Stimulated activated CD8-positive, alpha-beta memory T cell treated with anti-CD3 and anti-CD28 coated beads, Interleukin-2, amount 100 ng/mL, for 48 hours (primary cell): Measurements from ENCODE around the gene RTN4R.

ENCODE experiments used
- DNase-seq, 2 donors: peaks; one replicate each; pipeline ENCODE4 v3.0.0-alpha.2; 2020; ENCODE audit warnings: low read depth in 2 of 2

The RTN4R gene

DNA sequence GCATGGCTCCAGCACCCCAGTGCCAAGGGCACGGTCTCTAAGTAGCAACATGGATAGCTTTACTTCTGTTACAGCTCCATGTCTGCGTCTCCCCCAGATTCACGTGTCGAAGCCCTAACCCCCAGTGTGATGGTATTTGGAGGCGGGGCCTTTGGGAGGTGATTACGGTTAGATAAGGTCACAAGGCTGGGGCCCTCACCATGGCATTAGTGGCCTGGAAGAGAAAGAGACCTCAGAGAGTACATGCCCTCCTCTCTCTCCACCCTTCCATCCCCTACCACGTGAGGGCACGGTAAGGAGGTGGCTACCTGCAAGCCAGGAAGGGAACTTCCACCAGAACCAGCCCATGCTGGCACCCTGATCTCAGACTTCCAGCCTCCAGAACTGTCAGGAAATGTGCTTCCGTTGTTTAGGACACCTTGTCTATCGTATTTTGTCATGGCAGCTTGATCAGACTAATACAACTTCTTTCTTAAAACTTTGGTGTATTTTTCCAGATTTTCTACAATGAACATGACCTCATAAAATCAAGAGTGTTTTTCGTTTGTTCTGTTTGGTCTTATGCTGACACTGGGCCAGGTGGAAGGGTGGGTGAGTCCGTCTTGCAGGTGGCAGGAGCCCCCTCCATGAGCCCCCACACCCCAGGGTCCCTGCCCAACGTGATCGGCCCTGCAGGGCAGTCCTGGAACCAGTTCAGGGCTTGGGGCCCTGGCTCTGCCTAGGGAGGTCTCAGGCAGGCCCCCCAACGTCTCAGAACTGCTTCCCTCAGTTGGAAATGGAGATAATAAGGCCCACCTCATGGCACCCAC lies 10.7 kb downstream of the RTN4R start:
- DNase-seq: no peak

DNA sequence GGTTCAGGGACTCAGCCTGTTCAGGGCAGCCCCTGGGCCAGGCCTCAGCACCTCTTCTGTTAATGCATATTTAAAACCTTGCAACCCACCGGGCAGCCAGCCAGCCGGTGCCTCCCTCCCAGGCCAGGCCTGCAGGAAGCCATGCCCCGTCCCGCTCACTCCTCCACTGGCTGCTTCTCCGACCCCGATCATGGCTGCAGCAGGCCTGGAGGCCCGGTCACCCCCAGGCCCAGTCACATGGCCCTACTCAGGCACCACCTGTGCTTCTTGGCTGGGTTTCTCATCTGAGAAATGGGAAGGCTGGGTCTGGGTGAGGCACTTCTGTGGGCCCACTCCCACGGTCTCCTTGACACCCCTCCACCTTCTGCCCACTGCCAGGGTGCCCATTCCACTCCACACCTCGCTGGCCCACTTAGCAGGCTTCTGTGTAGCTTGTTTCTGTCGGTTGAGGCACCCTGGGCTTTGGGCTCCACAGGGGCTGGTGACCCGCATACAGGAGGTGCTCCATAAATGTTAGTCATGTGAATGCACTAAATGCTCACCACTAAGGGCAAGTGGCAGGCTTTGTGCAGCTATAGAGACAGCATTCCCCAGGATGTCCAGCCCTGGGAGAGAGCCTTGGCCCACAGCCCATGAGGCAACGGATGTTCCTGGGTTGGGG lies 11.4 kb downstream of the RTN4R start:
- DNase-seq: no peak

DNA sequence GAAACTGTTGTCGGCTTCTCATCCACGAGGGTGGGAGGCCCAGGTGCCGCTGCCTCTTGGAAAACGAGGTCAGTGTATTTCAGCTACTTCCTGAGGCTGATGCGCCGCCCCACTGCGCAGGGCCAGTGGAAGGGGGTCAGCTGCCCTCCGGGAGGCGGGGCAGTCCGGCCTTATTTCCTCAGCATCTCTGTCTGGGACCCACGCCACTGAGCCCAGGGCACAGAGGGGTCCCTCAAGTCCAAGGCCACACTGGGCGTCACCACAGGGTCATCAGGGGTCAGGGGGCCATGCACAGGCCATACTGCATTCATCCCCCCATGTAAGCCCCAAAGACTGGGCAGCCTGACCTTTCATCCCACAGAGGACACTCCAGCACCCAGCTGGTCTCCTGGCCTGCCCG lies 12.1 kb downstream of the RTN4R start:
- no peak for DNase-seq

DNA sequence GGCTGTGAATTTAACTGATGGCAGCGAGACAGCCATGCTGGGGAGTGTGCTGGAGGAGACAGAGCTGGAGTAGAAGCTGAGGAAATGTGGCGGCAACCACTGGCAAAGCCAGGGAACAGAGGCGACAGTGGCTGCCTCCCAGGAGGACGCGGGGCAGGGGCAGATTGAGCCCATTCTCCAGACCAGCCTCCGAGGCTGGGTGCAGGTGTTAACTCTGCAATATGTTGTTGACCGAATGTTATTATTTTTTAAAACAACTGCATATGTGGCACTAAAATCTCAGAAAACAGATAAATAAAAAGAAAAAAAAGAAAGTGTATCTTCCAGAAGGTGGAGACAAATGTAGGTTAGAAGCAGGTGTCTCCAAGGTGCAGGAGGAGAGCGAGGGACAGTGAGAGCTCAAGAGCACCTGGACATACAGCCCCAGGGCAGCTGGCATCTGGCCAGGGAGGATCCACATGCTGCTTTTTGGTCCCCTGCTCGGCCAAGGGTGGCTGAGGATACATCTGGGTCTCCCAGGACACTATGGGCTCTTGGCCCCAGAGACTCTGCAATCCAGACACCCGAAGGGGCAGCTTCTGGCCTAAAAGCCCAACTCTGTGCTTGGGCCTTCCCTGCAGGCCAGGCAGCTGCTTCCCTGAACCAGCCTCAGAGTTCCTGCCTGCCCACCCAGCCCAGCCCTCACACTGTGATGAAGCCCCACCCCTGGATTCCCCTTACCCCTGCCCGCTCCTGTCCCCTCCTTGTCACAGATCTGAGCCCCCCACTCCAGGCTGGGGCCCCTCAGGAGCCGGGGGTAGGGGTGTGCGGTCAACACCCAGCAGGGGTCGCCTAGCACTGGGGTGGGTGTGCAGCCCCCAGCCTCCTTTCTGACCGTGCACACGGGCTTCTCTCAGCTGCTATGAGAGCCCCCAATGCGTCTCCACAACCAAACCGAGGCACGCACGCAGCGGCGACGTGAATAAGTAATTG lies 12.9 kb downstream of the RTN4R start:
- DNase-seq: no peak

DNA sequence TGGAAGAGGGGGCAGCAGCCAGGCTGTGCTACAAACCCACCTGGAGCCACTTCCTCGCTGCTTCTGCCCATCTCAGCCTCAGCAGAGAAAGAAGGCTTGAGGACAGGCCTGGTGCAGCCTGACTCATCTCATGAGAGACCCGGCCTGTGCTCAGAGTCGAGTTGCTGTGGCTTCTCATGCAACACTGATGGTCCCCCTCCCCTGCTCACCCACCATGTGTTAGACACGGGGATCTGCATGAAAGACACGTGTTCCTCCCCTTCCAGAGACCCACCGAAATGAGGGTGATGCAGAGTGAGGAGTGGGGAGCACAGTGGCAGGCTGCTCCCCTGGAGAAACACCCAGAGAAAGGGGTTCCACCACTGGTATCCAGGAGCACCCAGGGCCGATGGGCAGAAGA lies 15.0 kb downstream of the RTN4R start:
- DNase-seq: no peak

DNA sequence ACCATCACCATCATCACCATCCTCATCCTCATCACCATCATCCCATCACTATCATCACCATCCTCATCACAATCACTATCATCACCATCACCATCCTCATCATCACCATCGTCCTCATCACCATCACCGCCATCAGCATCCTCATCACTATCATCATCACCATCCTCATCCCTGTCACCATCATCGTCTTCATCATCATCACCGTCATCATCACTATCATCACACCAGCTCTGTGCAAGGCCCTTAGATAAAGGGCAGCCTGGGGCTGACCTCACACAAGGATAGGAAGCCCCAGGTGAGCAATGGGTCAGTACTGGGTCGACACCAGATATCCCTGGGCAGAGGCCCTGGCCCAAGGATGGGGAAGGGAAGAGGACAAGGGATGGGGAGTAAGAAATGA lies 16.1 kb downstream of the RTN4R start:
- DNase-seq: no peak

DNA sequence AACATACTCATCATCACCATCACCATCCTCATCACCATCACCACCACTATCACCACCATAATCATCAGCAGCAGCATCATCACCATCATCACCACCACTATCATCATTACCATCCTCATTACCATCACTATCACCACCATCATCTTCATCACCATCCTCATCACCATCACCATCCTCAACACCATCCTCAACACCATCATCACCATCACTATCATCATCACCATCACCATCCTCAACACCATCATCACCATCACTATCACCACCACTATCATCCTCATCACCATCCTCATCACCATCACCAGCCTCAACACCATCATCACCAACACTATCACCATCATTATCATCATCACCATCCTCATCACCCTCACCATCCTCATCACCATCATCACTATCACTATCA lies 16.6 kb downstream of the RTN4R start:
- DNase-seq: no peak

DNA sequence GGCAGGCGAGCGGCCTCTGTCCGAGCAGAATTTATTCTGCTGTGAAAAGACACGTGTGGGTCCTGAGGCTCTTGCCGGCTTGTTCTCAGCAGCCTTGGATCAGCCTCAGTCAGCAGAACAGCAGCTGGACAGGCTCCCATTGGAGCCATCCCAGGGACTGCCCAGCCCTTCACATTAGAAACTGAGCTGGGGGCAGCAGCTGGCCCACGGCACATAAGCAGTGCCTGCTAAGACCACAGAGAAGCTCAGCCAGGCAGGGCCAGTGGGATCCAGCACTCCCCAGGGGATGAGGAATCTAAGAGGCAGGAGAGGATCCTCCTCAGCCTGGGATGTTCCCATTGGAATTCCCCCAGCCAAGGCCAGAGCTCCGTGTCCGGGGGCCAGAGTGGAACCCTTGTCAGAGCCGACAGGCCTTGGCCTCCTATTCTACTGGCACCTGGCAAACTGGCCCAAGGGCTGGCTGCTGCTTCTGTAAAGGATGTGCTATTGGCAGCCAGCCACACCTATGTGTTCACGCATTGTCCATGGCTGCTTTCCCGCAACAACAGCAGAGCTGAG lies 18.2 kb downstream of the RTN4R start:
- DNase-seq: no peak

DNA sequence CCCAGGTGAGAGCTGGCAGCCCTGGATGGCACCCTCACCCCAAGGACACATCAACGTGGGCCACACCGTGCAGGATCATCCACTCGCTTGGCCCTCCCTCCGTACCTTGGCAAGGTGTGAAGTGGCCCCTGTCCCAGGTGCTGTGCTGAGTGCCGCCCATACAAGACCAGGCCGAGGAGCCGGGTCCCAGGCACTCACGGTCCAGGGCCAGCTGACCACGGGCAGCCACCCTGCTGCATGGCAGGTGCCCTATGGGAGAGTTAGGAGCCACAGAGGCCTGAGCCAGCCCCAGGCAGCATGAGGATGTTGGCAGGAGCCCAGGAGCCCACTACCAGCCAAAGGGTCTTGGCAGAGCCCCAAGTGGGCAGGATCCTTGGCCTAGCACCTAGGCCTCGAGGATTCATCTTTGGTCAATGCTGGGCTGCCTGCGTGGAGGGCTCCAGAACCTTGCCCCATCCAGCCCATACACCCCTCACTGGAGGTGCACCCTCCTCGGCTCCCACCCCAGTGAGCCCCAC lies 19.6 kb downstream of the RTN4R start:
- no peak for DNase-seq

DNA sequence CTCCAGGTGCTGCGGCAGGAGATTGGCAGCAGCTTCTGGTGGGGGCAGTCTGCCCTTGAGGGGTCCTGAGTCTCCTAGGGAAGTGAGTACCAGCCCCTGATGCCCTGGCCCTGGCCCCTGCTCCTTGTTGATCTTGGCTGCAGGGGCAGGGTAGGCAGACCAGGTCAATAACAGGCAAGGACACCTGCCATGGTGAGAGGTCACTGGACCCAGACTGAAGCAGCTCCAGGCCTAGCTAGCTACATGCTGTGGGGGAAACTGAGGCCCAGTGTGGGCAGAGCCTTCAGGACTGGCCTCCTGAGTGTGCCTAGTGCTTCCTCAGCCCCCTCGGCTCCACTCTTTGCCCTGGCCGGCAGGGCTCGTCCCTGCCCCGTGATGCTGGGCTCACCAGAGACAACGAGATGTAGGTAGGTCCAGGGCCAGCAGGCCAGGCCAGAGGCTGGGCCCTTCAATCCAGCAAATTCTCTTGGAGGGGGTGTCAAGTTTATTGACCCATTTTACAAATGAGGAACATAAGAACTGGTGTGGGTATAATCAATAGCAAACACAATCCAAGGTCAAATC lies 20.4 kb downstream of the RTN4R start:
- no peak for DNase-seq

DNA sequence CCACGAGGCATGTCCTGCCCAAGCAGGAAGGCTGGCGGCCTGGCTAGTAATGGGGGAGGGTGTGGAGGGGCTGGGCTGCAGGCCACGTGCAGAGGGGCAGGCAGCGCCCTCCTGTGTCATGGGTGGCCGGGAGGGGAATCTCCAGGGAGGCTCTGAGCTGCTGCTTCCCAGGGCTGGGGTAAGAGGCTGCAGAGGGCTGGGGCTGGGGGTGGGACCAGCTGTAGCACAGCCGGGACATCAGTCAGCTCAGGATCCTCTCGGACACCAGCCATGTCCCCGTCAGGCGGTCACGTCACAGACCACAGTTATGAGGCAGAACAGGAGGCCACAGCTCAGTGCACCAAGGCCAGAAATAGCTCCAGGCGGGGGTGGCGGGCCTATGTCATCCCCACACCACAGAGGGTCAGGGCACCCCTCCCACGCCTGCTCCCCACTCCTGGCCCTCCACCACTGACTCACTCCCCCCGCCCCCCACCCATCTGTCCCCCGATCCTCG lies 21.1 kb downstream of the RTN4R start:
- no peak for DNase-seq

DNA sequence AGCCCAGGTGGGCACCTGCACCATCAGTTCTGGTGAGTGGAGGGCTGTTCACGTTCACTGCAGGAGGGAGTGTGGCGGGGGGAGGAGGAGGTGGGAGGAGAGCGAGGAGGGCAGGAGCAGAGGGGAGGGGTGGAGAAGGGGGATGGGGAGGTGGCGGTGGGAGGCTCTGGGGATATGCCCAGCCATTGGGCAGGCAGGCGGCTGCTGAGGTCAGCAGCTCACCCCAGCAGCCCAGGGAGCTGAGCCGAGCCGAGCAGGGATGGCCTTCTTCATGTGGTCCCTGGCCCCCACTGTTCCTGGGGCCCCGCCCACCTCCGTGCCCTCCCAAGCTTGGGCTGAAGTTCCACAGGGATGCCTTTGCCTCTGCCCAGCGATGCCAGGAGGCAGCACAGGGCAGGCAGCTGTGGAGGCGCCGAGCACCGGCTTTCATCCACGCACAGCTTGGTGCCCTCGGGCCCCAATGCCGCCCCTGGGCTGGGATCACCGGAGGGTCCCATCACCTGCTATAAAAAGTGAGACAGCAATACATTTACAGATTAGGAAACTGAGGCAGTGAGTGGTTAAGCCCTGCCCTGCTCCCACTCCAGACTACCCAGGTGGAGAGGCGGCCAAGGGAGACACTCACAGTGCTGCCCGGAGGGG lies 21.6 kb downstream of the RTN4R start:
- no peak for DNase-seq

DNA sequence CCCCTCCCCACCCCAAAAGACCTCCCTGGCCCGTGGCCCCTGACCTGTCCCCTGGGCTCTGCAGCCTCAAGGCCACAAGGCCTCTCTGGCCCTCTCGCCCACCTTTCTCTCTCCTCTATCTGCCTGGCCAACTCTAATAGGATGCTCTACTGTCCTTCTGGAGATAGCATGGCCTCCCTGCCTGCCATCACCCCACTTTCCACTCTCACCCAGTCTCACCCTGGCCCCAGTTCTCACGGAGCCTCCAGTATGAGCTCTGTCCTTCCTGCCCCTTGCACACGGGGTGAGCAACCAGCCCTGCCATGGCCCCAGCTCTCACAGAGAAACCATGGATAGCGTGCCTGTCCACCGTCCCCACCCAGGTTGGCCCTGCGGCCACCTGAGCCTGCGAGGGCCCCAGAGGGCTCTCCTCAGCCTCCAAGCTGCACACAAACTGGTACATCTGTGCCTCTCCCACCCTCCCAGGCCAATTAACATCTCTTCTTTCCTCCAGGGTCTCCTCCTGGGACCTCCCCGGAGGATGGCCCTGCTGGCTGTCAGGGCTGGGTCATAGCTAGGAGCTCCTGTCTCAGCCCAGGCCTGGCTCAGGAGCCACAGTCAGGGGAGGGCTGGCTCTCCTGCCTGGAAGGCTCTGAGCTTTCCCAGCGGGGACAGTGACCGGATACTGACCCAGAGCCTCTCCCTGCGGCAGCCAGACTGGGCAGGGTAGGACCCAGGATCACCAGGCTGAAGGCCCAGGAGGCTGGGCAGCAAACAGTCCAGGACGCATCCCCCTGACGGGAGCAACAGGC lies 22.3 kb downstream of the RTN4R start:
- no peak for DNase-seq

DNA sequence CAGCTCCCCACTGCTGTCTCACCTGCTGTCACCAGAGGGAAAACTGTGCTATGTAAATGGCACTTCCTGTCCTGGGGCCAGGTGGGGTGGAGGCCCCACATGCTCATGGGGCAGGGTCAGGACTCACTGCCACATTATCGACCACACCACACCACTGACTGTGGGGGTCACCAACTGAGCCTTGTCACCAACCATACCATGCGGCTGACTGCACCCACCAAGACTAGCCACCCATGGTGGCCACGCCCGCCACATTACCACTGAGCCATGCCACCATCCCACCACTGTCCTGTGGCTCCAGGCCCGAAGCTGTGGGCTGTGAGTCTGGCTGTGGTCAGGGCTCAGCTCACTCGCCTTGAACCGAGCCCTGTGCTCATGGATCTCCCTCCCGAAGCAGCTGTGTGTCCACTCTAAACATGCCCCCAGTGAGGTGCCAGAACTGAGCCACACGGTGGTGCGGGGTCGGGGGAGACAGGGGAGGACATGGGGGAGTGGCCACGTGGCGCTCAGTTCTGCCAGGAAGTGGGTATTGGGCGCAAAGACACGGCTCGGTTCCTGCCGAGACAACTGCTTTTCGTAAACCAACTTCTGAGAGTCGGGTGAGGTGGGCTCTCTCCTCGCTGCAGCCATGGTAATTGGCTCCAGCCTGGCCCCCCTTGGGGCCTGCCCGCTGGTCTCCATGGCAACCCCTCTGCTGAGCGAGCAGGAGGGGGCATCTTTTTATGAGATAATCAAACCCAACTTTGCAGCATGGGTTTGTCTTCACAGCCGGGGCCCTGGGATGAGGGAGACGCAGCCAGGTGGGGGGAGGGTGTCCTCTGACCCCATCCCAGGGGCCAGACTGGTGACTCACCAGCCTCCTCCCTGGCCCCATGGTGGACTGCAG lies 23.2 kb downstream of the RTN4R start:
- no peak for DNase-seq

DNA sequence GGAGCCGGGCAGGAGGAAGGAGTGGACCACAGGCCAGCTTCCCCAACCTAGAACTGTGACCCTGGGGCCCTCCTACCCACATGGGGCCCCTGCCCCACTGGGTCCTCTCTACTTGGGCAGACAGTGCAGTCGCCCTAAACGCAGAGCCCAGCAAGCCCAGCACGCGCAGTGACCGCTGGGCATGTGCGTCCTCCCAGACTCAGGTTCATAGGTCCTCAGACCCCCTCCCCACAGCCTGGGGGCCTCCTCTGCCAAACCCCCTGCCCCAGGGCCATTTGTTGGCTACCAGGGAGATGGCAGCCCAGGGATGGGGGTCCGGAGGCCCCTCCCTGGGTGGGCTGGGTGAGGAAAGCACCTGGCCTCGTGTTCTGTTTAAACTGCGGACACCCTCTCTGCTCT lies 23.9 kb downstream of the RTN4R start:
- DNase-seq: no peak

DNA sequence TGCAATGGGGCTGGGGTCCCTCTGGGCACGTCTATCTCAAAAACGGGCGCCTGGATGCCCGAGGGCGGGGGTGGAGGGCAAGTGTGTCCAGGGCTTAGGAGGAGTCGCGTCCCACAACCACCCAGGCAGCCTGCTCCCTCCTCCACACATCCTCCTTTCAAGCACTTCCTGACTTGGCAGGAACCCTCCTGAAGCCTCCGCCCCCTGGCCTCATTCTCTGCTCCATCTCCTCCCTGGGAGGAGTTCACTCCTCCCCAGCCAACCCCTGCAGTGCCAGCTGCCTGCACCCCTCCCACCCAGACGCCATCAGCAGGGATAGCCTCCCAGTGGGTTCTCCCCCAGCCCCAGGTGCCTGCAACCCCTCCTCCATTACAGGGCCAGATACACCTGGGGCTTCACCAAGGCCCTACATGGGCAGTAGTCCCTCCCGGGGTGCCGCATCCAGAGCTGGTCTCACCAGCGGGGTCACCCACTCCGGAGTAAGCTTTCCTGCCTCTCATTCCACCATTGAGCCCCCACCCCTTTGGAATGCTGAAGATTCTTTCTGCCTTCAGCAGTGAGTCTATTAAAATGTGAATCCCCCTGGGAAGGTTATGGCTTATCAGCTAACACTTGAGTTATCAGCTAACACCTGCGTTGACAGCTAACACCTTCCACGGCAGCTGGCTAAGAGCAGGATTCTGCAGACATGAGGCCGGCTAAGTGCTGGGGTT lies 24.4 kb downstream of the RTN4R start:
- DNase-seq: no peak

DNA sequence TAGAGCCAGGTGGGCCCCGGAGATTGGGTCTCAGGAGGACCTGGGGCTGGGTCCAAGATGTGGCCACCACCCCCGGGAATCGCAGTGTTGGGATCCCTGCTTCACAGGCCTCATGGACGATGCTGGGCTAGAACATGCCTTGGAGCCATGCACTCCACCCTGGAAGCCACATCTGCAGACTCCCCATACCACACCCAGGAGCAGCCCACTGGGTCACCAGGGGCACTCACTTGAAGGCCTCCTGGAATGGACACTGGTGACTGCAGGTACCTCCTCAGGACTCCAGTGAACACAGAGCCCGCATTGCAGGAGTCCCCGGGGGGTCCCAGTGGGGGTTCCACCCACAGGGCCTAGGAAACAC lies 25.0 kb downstream of the RTN4R start:
- DNase-seq: no peak

DNA sequence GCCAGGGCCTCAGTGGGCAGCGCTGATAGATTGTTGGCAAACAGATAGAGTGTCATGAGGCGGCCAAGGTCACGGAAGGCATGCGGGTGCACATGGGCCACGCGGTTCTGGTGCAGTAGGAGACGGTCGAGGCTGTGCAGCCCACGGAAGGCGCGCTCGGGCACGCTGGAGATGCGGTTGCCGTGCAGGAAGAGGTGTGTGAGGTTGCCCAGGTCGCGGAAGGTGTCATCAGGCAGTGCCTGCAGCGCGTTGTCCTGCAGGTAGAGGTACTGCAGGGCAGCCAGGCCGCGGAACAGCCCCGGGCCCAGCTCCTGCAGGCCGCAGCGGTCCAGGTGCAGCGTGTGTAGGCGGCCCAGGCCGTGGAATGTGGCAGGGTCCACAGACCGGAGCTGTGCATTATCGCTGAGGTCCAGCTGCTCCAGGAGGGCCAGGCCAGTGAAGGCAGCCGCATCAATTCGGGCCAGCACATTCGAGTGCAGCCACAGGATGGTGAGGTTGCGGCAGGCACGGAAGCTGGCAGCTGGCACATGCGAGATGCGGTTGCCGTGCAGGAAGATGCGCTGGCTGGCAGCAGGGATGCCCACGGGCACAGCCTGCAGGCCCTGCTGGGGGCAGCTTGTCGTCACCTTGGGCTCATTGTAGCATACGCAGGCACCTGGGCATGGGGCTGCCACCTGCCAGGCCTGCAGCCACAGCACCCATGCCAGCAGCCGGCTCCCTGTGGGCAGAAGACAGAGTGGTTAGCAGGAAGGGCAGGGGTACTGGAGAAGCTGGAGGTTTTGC lies 25.5 kb downstream of the RTN4R start:
- no peak for DNase-seq
